Fibroblast of skin of abdomen (primary cell): ENCODE measurements around the gene CPE.

Experiments
- DNase-seq: peaks from one replicate; pipeline ENCODE4 v3.0.0-alpha.2; 2013

CPE gene

DNA sequence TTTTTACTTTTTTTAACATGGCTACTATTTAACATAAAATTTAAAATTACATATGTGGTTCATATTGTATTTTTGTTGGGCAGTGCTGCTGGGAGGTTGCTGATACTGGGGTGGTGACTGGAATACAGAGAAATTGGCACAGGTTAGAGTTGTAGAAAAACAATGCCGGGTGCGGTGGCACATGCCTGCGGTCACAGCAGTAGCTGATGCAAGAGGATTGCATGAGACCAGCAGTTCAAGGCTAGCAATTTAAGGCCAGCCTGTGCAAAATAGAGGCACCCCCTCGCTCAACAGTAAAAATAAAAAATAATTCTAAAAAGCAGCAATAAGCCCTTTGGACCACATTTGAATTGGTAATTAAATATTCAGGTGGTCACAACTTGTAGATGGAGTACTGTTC is 11.8 kb upstream of the CPE start:
- no peak for DNase-seq

DNA sequence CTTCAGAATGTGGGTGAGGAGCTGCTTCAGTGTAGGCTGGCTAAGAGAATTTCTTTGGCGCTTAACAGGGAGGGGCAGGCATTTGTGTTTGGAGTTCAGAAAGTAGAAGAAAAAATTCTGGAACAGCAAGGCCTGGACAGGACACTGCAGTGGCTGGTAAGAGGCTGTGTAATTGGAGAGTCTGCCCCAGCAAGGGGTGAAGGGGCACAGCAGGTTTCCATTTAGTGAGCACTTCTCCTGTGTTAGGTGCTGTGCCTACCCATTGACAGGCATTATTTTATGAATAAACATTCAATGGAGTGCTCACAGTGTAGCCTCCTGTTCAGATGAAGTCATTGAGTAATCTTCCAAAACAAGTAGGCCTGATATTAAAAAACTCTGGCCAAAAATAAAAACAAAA is 10.7 kb upstream of the CPE start:
- no peak for DNase-seq

DNA sequence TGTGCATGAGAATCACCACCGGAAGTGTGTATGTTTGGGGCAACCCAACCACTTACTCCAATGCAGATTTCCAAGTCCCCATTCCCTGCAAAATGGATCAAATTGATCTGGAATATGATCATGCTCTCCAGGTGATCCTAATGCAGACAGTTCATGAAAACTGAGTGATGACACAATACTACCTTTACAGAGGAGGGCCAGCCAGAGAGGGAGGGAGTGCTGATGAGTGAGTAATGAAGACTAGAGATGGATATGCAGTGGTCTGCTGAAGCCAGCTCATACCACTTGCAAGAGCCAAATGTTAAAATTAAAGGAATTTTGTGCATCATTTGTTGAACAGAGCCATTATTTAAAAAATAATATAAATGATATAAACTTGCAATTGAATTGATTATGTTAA is 10.2 kb upstream of the CPE start:
- no peak for DNase-seq

DNA sequence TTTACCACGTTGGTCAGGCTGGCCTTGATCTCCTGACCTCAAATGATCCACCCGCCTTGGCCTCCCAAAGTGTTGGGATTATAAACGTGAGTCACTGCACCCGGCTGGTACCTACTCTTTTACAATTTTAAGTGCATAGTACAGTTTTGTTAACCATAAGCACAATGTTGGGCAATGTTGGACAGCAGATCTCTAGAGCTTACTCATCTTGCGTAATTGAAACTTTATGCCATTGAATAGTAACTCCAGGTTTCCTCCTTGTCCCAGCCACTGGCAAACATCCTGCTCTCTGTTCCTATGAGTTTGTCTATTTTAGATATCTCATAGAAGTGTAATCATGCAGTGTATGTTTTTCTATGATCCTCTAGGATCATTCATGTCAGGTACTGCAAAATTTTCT is 9.3 kb upstream of the CPE start:
- no peak for DNase-seq

DNA sequence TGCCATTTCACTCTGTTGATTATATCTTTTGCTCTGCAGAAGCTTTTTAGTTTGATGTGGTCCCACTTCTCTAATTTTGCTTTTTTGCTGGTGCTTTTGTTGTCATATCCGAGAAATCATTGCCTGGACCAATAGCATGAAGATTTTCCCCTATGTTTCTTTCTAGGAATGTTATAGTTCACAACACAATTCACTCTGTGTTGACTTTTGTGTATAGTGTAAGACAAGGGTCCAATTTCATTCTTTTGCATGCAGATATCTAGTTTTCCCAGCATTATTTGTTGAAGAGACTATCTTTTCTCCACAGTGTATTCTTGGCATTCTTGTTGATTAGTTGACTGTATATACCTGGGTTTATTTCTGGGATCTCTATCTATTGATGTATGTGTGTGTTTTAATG is 8.3 kb upstream of the CPE start:
- no peak for DNase-seq

DNA sequence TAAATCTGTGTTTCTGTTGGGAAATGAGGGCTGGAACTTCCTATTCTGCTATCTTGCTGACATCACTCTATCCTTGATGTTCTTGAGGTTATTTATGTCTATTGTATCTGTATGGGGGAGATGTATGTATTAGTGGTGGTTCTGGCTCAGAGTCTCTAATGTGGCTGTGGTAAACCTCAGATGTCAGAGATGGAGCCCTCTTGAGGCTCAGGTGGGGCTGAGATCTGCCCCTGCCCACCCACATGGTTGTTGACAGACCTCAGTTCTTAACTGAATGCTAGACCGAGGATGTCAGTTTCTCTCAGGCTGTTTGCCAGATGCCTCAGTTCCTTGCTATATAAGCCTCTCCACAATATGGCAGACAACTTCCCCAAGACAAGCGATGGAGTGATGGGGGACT is 3.3 kb upstream of the CPE start:
- DNase-seq = no peak

DNA sequence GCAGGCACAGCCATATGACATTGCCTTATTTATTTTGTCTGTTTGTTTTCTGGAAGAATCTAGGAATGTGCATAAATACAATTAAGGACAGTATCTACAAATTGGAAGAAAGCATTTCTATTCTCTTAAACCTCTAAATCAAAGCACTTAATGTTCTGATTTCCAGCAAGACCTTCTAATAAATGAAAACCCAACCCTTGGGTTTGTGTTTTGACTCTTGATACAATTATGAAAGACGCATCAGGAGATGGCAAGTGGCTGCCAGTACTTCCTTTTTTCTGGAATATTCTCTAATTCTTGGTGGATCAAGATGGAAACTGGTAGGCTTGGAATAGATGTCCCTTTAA is 437 bp upstream of the CPE start:
- no peak for DNase-seq

DNA sequence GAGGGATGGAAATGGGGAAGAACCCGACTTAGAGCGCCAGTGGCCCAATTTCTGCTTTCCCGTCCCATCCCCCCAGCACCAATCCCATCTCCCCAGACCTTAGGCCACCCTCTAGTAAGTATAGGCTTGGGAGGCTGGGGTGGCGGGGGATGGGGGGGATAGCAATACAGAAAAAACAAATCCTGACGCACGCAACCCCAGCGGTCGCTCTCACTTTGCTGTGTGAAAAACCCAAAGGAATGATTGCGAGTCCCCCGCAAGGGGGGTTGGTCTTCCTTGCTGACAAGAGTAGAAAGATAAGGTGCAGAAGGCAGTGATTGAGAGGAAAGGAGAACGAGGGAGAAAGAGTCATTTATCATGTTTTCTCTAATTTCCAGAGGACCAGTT is 863 bp downstream of the CPE start:
- no peak for DNase-seq

DNA sequence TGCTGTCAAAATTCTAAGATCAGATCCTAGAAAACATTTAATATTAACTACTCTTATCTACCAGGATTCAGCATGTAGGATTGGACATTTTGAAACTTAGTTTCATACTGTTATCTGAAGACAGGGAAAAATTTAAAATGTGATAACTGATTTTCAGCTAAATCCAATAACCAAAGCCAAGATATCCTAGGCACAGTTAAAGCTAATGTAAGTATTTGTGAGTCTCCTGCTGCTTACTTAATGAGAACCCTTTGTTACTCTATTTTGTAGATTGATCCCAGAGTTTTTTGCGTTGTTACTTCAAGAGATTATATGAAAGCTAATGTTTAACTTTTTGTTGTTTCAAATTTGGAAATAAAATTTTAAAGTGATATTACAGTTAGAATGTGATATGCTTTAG is 2.0 kb downstream of the CPE start:
- no peak for DNase-seq

DNA sequence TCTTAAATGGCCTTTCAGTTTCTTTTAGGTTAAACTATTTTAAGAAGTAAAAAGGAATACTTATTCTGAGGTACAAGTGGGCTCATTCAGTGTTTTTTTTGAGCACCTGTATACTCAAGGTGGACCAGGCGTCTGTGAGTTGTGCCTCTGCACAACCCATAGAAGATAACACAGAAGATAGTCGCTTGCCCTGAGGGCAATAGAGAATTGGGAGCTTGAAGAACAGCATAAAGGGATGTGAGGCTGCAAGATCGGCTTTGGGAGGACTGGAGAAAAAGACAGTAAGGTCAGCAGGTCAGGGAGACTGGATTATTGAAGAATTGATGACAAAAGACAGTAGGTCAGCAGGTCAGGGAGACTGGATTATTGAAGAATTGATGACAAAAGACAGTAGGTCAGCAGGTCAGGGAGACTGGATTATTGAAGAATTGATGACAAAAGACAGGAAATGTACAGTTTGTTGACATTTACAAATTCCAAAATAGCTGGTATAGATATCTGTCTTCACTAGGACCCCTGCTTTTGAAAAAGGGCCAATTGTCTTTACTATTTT is 3.1 kb downstream of the CPE start:
- no peak for DNase-seq

DNA sequence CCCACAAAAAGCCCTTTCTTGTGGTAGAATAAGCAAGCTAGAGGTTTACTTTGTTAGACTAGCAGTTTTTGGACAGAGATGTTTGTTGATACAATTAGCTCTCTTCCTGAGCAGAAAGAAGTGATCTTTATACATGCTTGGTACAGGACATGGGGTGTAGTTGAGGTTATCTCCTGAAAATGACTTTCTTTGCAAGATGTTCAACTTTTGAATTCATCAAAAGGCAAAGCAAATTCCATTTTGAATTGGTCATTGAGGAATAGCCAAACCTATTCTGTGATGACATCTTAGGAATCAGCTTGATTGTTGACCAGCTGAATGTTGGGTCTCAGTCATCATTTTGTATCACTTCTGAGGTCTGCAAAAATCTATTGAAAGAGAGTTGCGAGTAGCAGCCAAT is 3.8 kb downstream of the CPE start:
- no peak for DNase-seq

DNA sequence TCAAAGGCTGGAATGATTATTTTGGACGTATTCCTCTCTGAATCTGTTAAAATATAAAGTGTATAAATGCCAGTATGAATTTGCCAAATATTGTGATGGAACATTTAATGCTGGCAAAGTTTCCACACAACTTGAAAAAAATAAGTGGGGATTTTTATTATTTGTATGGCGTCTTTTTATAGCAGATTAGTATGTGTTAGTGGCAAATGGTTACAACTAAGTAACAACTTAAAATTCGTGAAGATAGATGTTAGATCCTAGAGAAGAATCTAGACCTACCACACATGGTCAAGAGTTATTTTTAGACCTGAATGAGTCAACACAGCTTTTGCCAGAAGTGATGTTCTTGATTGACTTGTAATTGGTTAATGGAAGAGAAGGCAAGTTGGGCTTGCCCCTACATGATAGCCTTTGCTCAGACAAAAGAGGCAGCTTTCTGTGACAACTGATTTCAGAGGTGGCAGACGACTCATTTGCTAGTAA is 4.8 kb downstream of the CPE start:
- DNase-seq = peak; percentile 42

DNA sequence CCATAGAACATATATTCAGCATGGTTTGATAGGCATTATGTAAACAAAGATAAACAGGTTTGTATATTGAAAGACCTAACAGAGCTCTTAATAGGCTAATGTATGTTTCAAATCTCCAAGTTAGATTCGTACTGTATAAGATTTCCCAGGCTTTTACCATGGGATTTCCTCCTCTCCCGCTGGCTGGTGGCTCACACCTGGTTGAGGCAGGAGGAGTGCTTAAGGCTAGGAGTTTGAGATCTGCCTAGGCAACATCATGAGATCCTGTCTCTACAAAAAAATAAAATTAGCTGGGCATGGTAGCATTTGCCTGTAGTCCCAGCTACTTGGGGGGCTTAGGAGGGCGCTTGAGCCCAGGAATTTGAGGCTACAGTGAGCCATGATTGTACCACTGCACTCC is 5.4 kb downstream of the CPE start:
- DNase-seq = no peak

DNA sequence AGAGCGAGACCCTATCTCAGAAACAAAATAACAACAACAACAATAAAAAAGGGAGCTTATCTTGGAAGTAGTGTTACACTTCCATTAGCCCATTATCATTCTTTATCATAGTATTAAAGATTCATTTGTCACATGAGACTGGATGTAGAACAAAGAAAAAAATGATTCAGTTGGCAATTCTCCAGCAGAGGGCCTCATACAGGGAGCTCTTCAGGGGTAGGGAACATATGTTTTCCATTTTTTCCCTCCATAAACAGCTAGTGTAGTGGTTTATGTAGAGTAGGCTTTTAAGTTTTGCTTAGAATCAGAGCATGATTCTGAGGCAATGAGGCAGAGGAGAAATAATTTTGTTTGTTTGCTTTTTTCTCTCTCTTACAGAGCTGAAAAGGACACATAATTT is 5.8 kb downstream of the CPE start:
- DNase-seq = peak; percentile 85

DNA sequence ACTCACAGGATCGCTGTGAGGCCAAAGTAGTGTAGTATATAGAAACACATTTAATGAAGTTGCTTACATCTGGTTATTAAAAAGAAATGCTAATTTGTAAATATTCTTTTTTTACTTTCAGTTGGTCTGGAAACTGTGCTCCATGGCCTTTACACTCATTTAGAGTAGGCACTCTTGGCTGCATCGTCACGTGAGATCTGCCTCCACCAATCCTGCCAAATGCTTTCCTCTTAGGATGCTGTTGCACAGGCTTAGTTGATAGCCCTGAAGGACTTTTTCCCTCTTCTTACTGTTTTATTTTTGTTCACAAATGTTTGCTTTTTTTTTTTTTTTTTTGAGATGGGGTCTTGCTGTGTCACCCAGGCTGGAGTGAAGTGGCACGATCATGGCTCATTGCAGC is 6.3 kb downstream of the CPE start:
- DNase-seq = no peak

DNA sequence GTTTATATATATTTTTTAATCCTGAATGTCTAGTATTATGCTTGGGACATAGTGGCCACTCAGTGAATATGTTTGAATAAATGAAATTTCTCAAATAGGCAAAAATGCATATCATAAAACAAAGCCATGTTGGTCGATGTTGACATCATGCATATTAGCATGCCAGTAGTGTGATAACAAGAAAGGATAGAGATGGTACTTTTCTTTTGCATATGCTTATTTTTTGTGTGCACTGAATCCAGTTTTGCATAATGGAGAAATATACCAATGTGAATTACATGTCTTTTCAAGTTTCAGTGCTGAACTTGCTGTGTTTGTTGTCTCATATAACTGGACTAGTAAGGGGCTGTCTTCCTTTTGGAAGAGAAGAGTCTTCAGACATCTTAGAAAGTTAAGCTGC is 7.5 kb downstream of the CPE start:
- no peak for DNase-seq

DNA sequence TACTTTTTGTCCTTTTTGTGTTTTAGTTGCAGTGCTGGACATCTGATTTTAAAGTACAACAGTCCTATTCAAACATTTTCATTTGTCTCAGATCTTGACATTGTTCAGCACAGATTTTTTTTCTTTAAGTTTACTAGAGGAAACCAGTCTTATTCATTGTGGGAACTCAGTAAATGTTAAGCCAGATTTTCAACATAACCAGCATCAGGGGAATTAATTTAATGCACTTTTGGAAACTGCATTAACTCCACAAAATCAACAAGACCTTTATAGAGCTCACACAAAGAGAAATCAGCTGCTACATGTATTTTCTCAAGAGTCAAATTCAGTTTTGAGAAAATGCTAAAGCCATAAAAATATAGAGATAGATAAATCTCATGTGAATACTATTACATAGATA is 9.9 kb downstream of the CPE start:
- DNase-seq = no peak

DNA sequence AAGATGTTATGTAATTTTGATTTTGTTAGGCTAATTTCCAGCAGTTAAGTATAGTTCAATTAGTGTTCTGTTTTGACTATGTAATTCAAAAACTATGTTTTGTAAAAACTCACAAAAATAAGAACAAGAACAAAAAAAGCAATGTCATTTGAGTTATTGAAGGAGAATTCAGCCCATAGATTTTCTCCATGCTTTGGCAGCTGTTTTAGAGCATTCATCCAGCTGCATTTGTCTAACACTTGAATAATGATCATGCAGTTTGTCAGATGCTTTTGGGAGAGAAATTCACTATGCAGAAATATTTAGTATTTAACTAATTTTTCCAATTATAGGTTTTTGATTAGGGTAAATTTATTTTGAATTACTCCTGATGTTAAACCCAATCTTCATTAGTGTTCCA is 14.2 kb downstream of the CPE start:
- no peak for DNase-seq

DNA sequence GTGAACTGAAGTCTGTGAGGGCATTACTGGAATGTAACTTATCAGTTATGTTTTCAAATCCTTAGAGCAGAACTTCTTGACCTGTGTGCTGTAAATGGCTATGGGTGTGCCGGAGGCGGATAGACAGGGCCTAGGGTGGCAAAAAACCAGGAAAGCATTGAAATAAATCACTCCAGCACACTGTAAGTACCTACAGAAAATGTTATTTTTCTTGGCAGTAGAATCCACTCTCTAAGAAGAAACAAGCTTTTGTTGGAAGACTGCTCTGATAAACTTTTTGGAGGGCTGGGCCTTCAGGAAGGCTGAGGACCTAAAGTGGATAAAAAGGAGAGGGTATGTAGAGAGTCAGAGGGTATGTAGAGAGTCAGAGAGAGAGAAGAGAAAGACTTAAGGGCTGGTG is 14.9 kb downstream of the CPE start:
- DNase-seq = no peak

DNA sequence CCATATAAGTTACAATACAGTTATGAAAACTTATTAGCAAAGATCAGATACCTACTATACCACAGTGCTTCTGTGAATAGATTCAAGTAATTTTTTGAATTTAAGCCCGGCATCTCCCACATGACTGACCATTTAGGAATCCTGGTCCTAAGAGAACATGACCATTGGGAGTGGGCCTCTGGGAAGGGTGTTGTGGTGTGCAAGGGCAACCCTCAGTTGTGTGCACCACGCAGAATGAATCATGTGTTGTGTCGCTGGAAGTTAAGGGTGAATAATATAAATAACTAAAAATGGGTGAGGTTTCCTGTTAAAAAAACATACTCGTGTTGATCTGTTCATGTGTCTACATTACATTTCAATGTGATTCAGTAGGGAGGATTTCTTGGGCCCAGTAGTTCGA is 15.5 kb downstream of the CPE start:
- DNase-seq = peak; percentile 21

DNA sequence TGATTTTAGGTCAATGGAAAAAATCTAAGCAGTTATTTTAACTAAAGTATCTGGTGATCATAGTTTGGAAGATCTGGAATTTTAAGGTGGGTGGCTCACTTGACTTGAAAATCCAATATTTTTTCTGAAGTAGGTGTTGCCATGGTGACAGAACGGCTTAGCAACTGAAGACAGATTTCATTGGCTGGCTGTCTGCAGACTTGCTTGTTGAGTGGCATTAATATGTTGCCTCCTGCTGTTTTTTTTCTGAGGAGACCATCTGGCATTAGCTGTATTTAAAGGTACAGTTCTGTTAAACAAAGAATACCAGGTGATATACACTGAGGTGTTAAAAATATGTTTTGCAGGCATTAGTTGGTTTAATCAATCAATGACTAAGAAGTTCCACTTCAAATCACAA is 19.8 kb downstream of the CPE start:
- no peak for DNase-seq

DNA sequence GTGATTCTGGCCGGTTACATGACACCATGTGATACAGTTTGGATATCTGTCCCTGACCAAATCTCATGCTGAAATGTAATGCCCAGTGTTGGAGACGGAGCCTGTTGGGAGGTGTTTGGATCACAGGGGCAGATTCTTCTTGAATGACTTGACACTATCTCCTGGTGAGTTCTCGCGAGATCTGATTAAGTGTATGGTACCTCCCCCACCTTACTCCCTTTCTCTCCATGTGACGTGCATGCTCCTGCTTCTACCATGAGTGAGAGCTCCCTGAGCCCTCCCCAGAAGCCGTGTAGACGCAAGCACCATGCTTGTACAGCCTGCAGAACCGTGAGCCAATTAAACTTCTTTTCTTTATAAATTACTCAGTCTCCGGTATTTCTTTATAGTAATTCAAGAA is 23.6 kb downstream of the CPE start:
- DNase-seq = no peak

DNA sequence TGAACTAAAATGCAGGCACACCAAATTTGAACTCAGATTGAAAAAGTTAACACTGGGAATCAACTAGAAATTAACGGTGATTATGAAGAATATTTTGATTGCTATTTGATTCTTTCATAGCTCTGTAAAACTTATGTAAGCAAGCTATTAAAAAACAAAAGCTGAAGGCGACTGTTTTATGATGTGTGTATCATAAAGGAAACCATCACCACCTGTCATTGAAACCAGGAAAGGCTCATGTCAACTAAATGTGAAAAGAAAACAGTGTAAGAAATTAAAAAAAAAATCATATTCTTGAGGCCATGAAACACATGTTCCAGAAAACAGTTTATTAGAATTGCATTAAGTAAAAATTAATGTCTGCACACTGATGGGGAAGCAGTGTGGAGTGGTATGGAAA is 24.2 kb downstream of the CPE start:
- no peak for DNase-seq

DNA sequence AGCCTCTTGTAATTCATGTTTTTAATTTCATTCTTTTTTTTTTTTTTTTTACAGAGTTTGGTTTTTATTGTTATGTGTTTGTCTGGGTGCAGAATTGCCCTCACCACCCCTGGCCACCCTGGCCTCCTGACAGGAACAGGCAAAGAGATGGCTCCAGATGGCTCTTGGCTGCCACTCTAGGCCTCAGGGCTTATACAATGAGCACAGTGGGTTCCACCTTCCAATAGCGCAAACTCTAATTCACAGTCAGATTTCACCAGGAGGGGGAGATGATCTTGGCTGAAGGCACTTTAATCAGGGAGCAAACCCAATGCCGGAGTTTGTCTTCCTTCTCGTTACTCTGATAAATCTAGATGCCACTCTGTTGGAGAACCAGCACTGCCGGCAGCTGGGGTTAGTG is 24.8 kb downstream of the CPE start:
- DNase-seq = no peak

DNA sequence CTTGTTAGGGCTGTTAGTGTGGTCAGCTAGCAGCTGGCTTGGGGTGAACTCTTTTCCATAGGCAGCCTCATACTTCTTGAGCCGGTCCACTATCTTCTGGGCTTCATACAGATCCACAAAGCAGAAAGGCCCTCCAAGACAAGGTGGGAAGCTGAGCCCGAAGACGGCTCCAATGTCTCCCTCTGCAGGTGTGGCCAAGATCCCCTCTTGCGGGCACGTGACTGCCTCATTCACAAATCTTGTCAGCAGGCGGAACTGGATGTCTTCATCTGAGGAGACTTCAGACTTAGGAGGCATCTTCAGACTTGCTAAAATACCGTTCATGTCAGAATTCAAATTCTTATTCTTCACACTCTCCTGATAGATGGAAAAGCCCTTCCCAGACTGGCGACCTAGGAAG is 25.3 kb downstream of the CPE start:
- DNase-seq = no peak

DNA sequence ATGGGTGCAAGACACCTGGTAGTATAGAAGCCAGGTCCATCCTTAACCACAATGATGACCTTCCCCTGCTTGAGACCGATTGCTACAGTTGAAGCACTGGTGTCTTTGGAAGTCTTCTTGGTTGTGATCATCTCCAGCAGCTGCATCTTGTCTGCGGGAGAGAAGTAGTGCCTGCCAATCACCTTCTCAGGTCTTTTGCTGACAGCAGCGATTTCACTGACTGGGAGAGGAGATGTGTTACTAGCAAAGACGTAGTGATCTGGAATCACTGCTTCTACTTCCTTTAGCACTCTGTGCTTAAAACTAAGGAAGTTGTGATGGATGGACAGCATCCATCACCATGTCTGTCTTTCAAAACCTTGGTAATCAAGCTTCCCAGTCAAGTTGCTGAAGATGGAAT is 25.9 kb downstream of the CPE start:
- DNase-seq = no peak
